GM21390 (cell line): ENCODE measurements around the gene CACNA1C.
"Not testable (repeated sequence)": the region's sequence is repeated elsewhere in the genome, so short reads cannot be mapped to it uniquely, and the experiment has no call there.

Experiments
- ATAC-seq: cut with Tn5 transposase; IDR thresholded peaks from one replicate; pipeline ENCODE4 v1.9.1; 2021; ENCODE audit not compliant: unreplicated experiment

The CACNA1C gene

DNA sequence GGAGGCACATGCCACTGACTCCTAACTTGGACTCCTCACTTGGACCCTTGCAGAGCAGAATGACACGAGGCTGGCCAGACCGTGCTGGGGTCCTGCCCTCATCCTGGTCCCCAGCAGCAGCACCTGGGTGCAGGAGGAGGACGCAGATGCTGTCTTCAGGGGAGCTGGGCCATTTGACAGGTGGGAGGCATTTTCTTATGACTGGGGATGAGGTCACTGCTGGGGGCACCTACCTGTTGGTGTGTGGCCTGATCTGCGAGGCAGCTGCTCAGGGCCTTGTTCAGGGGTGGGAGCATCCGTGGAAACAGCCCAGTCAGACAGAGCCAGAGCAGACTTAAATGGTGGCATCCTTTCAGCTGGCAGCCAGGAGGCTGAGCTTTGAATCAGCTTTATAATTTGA is 57.3 kb downstream of the CACNA1C start:
- no peak for ATAC-seq

DNA sequence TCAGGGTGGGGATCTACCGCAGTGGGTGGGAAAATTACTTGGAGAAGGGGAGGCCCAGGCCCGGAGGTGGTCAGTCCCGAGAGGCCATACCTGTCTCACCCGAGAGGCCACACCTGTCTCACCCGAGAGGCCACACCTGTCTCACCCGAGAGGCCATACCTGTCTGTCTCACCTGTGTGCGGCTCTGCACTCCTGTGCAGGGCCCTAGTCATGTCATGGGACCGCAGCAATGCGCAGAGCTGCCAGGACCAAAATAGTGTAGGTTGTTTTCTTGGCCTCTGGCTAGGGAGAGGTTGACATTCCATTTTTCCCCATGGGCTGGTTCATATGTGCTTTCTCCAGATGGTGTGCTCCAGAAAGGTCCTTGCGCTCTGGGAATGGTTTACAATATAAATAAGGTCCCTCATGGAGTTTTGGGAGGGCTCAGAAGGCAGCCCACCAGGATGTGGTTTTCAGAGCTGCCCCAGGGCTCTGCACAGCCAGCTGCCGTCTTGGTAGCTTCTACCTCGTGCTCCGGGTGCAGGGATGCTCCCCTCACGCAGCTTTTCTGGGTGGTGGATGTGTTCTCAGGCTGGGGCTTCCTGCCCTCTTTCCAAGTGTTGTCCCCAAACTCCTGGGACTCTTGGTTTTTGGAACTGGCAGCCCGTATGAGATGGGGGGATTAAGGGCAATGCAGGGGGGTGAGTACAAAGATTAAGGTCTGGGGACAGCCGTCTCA is 58.2 kb downstream of the CACNA1C start:
- ATAC-seq, result no peak

DNA sequence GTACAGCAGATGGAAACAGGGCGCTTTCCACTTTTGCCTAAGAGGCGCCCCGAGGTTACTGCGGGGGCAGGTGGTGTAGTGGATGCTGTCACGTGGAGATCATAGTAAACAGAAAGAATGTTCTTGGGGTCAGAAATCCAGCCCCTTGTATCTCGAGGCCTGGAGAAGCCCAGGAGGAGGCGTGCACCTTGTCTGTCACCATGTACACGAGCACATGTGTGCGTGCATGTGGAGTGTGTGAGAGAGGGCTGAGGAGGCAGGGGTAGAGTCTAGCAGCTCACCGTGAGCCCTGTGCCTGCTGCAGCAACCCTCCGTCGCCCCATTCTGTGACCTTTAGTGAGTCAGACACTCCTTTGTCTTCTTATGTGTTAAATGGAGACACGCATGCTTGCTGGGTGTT is 59.0 kb downstream of the CACNA1C start:
- ATAC-seq, result no peak

DNA sequence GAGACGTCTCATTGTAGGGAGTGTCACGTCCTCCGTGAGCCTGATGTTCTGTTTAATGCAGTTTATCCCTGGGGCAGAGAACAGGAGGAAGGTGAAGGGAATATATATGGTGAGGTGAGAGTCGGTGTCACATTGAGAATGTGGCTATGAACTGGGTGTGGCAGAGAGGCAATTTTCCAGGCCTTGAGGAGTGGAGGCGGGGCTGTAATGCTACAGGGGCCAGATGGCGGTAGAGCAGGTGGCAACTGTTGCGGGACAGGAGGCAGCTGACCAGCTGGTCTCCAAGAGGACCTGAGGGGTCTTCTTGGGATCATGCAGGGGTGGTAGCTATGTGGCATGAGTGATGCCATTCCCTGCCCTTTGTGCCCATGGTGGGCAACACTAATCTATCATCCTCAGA is 59.6 kb downstream of the CACNA1C start:
- no peak for ATAC-seq

DNA sequence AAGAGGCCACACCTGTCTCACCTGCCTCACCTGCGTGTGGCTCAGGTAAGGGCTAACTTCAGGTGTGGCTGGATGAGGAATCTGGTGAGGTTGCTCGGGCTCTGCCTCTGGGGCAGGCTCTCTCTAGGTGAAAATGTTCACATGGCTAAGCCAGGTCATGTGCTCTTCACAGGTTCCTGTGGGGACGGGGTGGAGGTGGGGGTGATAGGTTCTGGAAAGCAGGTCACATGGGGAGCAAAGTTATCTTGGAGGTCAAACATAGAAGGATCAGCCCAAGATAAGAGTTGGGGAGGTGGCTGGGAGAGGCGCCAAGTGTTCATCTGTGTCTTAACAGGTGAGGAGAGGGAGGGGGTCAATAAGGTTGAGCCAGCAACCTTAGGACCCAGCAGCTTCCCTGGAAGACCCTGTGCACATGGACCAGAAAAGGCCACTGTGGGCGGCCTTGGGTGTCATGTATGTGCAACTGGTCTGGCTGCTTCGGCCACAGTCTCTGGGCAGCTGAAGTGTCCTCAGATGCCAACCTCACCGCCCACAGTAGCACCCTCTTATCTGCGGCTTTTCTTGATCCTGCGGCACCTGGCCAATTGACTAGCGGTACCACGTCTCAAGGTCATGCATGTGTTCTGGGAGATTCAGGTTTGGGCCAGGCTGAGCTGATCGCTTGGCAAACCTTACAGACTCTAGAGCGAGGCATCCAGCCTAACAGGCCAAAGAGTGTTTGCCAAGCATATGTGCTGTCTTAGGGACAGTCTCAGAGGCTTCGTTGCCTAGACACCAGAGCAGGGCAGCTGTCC is 60.5 kb downstream of the CACNA1C start:
- no peak for ATAC-seq

DNA sequence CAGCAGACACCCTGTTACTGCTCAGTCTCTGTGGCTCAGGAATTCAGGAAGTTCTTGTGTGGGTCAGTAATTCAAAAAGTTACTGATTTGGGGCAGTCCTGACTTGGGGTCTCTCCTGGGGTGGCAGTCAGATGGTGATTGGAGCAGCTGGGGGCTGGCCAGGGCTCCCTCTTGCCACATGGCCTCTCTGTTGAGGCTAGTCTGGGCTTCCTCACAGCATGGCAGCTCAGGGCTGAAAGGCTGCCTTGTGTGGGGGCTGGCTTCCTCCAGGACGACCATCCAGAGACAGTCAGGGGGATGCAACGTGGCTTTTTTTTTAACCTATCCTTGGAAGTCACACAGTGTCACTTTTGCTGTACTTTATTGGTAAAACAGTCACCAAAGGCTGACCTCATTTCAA is 61.3 kb downstream of the CACNA1C start:
- ATAC-seq, result no peak

DNA sequence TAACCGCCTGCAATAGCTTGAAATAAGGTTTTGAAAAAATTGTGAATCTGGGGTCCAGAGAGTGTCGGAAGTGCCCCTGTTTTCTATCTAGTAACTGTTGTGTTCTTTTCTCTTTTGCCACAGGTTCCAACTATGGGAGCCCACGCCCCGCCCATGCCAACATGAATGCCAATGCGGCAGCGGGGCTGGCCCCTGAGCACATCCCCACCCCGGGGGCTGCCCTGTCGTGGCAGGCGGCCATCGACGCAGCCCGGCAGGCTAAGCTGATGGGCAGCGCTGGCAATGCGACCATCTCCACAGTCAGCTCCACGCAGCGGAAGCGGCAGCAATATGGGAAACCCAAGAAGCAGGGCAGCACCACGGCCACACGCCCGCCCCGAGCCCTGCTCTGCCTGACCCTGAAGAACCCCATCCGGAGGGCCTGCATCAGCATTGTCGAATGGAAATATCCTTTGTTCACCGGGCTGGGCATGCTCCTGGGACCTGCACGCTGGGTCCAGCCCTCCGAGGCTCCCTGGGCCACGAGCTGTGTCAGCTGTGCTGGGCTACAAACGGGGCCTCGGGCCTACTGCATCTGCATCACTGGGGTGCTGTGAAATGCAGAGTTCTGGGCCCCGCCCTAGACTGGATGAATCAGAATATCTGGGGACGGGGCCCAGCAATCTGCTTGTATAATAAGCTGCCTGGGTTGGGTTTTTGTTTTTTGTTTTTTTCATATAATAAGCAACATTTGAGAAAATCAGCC is 62.5 kb downstream of the CACNA1C start:
- no peak for ATAC-seq

DNA sequence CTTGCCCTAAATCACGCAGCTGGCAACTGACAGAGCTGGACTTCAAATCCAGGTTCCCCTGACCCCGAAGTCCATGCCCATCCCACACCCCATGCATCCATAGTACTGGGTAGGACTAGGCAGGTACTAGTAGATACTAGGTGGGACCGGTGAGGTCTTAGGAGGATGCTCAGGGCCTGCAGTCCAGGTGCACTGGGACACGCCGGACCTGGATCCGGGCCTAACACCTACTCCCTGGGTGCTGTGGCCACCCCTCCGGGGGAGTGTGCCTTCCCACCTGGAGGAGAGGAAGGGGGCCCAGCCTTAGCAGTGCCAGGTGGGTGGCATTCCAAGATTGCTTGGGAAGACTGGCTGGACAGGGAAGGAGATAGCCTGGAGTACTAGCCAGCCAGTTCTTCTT is 64.8 kb downstream of the CACNA1C start:
- no peak for ATAC-seq

DNA sequence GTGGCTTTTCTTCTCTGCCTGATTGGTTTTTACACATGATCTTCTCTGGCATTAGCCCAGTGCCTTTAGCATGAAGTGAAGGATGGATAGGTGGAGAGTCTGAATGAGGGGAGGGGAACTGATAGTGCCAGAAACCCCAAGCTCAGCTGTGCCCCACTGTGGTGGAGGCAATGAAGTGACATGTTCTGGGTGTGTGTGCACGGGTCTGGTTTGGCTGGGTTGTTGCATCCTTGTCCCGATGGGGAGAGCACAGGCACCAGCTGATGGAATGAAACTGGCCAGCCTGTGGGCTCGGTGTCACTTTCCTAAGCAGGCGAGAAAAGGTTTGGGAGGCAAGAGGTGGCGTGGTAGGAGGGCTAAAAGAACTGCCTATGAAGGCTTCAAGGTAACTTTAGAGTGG is 65.3 kb downstream of the CACNA1C start:
- ATAC-seq, result no peak

DNA sequence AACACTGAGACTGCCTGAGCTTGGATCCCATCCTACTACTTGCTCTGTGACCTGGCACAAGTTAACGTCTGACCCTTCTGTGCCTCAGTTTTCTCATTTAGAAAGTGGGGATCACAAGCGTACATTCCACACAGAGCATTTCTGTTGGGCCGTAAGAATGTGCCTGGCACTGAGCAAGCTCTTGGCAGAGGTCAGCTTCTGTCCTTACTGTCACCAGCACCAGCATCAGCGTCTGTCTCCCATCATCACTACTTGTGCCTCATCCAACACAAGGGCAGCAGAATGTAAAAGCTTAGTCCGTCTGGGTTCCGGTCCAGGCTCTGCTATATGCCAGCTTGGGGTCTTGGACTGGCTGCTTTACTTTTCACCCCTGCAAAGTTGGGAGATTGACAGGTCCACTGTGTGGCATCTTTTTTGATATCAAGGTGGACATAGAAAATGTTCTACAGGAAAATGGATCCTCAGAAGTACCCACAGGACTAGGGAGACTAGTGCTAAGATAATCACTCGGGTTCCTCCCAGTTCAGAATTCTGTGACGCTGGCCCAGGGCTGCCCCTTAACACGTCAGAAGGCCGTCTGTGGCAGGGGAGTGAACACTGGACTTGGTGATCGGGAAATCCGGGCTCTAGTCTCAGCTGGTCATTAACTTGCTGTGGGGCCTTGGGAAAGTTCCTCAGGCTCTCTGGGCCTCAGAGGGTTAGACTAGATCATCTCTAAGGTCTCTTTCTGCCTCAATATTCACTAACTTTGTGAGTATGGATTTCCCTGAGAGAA is 65.9 kb downstream of the CACNA1C start:
- no peak for ATAC-seq

DNA sequence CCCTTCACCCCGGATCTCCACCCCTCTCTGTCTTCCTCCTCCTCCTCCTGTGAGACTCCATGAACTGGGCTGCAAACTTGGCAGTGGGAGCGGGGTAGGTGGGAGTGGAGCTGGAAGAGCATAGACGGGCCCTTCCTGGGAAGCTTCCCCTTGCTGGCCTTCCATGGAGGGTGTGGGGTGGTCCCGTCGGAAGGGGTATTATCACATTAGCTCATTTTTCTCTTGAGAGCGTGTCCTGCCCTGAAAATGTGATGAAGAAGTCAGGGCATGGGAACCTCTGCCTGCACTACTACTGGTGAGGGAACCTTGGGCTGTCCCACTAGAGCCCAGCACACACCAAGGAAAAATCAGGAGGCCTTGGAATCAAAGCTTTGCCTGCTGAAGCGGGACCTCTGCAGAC is 66.5 kb downstream of the CACNA1C start:
- ATAC-seq, result no peak

DNA sequence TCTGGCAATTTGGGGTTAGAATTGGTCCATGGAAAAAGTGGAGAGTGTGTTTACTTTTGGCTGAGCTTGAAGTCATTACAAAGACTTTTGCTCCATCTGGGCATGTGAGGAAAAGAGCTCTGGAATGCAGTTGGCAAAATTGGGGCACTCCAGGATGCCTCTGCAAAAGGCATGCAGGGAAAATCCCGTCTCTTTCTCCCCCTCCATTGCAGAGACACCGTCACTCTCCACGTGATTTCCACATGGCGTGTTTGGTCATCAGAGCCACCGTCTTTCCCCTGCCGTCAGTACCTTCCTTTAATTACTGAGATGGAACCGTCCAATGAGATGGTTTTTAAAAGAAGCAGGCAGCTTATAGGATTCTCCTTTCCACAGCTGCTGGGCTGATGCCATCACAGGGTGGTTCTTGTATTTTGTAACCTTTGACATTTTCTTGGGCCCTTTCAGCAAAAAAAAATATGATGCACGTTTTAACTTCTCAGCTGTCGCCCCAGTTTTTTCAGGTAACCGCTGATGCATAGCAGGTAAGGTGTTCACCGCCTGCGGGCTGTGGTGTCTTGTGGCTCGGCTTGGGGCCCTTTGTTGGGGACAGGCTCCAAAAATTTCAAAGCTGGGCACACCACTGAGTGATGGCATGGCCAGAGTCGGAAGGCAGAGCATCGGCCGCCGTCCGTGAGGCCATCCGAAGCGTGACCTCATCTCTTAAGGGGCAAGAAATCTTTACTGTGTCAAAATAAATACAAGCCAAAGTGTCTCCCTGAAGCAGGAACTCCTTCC is 68.4 kb downstream of the CACNA1C start:
- no peak for ATAC-seq

DNA sequence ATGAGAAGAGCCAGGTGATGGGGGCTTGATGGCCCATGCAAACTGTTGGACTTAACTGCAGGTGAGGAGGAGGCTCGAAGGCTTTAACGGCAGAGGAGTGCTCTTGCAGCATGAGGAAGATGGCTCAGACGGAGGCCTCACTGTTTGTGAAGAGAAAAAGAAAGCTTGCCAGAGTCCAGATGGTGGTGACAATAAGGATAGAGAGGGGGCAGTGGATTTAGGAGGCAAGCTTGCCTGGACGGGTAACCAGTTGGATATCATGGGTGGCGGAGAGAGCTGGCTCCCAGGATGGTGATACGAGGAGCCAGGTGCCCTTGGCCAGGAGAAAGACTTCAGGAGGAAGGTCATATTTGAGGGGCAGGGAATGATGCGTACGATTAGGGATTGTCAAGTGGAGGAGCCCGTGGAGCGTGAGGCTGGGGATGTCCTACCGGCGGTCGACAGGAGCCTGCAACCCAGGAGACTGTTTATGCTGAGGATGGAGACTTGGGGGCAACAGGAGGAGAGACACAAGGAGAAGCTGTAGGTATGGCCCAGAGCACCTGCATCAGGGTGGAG is 71.8 kb downstream of the CACNA1C start:
- ATAC-seq, result no peak

DNA sequence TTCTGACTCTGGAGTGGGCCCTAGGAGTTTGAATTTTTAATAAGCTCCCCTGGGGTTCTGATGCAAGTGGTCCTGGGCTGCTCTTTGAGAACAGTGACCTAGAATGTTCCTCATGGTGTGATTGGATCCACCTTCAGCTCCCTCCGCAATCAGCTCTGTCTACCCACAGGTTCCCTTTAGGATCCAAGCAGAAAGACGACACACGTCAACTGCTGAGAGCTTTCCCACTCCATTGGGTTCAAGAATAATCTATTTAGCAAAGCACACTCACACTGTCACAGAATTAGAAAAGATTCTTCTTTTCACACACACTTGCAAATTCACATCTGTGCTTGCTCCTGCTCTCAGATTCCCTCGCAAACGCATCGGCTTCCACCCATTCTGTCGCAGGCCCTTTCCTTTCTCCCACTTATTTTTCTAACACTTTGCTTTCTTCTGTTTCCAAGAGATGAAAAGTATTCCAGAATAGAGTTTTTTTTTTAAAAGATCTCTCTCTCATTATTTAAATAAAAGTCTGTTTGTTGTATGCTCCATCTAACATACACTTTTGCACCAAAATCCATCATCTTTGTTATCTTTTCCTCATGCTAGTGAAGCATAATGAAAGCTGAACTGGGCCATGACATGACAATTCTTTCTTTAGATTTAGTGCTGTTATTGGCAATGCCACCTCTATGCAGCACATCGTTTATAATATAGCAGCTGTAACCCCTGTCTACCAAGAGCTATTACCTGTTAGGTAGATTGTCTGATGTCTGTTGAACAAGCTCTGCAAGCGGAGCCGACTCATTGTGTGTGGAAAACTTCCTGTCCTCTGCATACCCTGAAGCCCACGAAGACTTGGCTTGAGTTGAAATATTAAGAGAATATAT is 73.1 kb downstream of the CACNA1C start:
- ATAC-seq, result no peak

DNA sequence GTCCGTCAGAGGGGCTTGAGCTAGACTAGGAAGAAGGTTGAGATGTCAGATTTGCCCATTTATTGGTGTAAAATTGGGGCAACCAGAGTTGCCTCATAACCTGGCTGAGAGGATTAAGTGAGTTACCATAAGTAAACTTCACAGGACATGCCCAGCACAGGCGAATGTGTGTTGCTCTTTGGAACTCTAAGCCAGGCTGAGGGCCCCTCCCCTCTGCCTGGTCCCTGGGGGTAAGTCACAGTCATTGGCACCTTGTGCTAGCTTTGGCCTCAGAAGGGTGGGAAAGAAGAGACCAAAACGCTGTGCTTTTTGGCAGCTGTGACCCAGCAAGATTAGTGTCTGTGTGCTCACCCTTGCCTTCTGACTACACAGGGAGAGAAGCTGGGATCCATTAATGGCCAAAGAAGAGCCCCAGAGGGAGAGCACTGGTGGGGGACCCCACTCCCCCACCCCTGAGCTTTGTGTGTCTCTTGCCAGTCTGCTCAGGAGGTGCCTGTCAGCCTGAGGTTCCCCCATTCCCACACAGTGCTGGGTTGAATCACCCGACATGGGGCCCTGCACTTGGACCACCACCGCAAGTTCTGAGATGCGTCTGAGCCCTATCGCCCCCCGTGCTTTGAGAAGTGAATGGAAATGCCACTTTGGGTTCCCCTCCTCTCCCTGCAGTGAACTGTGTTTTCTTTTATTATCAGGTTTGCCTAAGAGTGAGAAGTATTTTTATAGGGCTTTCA is 74.1 kb downstream of the CACNA1C start:
- no peak for ATAC-seq

DNA sequence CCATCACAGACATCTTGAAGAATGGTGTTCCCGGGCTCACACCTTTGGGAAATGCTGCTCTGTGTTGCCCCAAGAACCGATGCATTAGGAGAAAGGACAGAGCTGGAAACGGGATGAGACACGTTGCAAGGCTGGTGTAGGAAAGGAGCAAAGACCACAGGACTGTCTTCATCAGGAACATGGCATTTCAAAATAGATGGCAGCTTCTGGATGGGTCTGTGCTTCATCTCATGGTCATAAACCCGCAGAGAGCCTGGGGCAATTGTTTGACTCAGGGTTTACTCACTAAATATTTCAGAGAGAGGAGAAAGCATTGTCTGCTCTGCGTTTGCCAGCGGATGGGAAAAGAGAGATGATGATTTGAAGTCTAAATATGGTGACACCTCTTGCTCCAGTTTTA is 76.3 kb downstream of the CACNA1C start:
- no peak for ATAC-seq

DNA sequence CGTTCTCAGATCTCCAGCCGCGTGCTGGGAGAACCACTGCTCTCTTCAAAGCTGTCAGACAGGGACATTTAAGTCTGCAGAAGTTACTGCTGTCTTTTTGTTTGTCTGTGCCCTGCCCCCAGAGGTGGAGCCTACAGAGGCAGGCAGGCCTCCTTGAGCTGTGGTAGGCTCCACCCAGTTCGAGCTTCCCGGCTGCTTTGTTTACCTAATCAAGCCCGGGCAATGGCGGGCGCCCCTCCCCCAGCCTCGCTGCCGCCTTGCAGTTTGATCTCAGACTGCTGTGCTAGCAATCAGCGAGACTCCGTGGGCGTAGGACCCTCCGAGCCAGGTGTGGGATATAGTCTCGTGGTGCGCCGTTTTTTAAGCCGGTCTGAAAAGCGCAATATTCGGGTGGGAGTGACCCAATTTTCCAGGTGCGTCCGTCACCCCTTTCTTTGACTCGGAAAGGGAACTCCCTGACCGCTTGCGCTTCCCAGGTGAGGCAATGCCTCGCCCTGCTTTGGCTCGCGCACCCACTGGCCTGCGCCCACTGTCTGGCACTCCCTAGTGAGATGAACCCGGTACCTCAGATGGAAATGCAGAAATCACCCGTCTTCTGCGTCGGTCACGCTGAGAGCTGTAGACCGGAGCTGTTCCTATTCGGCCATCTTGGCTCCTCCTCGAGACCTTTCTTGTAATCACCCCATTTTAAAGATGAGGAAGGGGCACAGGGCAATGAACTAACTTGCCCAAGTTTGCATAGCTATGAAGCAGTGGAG is 83.1 kb downstream of the CACNA1C start:
- not testable (repeated sequence) for ATAC-seq

DNA sequence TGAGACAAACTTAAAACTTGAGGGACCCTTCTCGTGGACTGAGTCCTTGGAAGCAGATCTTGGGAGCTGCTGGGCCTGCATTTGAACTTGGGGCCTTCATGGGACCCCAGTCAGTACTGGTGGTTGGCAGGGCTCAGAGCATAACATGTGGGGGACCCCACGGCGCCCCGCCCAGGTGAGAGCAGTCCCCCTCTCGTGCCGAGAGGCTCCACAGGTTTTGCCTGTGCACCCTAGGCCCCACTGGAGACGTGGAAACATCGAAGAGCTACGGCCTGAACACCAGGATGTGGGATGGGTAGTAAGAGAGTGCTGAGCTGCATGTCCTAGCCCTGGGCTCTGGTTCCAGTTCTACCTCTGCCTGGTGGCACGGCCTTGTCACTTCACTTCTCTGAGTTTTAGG is 84.1 kb downstream of the CACNA1C start:
- no peak for ATAC-seq
